Neural progenitor cell (in vitro differentiated cells): ENCODE measurements around the gene PRKCB. TPM values are rescaled to one million over a fixed set of nuclear protein-coding genes. Genes with fewer than 3 reads are reported as not detected.

Source experiments
- DNase-seq: peaks from one replicate; pipeline ENCODE4 v3.0.0-alpha.2; 2016; ENCODE audit warnings: low spot score
- H2AFZ ChIP-seq: fragments of 200-600 bp; sonication (generic); replicated peaks from 2 replicates; pipeline ENCODE4 v1.6.1; 2016; ENCODE audit warnings: antibody characterized with exemption
- H3F3A ChIP-seq: fragments of 200-600 bp; sonication (generic); 2 replicates; pipeline ENCODE4 v1.6.1; 2016; ENCODE audit warnings: antibody characterized with exemption, low read depth
- H3K27ac ChIP-seq: fragments of 200-600 bp; sonication (generic); 2 replicates; pipeline ENCODE4 v1.5.1; 2016; ENCODE audit warnings: mild to moderate bottlenecking
- H3K27me3 ChIP-seq: fragments of 200-600 bp; sonication (generic); 2 replicates; pipeline ENCODE4 v1.6.1; 2016; ENCODE audit warnings: mild to moderate bottlenecking, moderate library complexity
- H3K36me3 ChIP-seq: fragments of 200-600 bp; sonication (generic); 2 replicates; pipeline ENCODE4 v1.5.1; 2016
- H3K4me1 ChIP-seq: fragments of 200-600 bp; sonication (generic); 2 replicates; pipeline ENCODE4 v1.6.1; 2016; ENCODE audit warnings: mixed run types
- H3K4me2 ChIP-seq: fragments of 200-600 bp; sonication (generic); 2 replicates; pipeline ENCODE4 v1.6.1; 2016
- H3K4me3 ChIP-seq: fragments of 200-600 bp; sonication (generic); 2 replicates; pipeline ENCODE4 v1.5.1; 2016
- H3K79me2 ChIP-seq: fragments of 200-600 bp; sonication (generic); 2 replicates; pipeline ENCODE4 v1.6.1; 2016; ENCODE audit warnings: low read depth
- H3K9ac ChIP-seq: fragments of 200-600 bp; sonication (generic); 2 replicates; pipeline ENCODE4 v1.6.1; 2016
- H3K9me3 ChIP-seq: fragments of 200-600 bp; sonication (generic); 2 replicates; pipeline ENCODE4 v1.5.1; 2016; ENCODE audit warnings: low read depth
- H4K20me1 ChIP-seq: fragments of 200-600 bp; sonication (generic); 2 replicates; pipeline ENCODE4 v1.6.1; 2016; ENCODE audit warnings: low read depth
- H3K27ac Mint-ChIP-seq: 3 replicates; pipeline ENCODE4 v1.8.0; 2021; ENCODE audit warnings: mixed read lengths
- H3K27me3 Mint-ChIP-seq: 2 replicates; pipeline ENCODE4 v1.8.0; 2022; ENCODE audit warnings: low read depth, mild to moderate bottlenecking, inconsistent platforms, moderate library complexity, mixed read lengths; ENCODE audit not compliant: insufficient read depth
- H3K36me3 Mint-ChIP-seq: 3 replicates; pipeline ENCODE4 v1.8.0; 2021; ENCODE audit warnings: mixed read lengths
- H3K4me1 Mint-ChIP-seq: 3 replicates; pipeline ENCODE4 v1.8.0; 2021; ENCODE audit warnings: mixed read lengths
- H3K4me3 Mint-ChIP-seq: 3 replicates; pipeline ENCODE4 v1.8.0; 2021; ENCODE audit warnings: mild to moderate bottlenecking, moderate library complexity, mixed read lengths
- H3K9me3 Mint-ChIP-seq: 3 replicates; pipeline ENCODE4 v1.8.0; 2020; ENCODE audit warnings: mixed read lengths
- EZH2 ChIP-seq: fragments of 200-600 bp; sonication (generic); IDR thresholded peaks from 2 replicates; pipeline ENCODE4 v1.6.1; 2017; ENCODE audit warnings: antibody characterized with exemption, mild to moderate bottlenecking, moderate library complexity
- EZH2phosphoT487 ChIP-seq: fragments of 200-600 bp; sonication (generic); IDR thresholded peaks from 2 replicates; pipeline ENCODE4 v1.6.1; 2017; ENCODE audit warnings: antibody characterized with exemption
- microRNA-seq: library from miRNA; unstranded; fragments of <30 nt; microRNA quantifications from one replicate; pipeline ENCODE4, GENCODE V29; 2016
- small RNA-seq: library from RNA; depleted of rRNA; stranded (forward); fragments of <200 nt; gene quantifications from one replicate; pipeline ENCODE3, GENCODE V24; 2015
- total RNA-seq: library from RNA; depleted of rRNA; stranded (reverse); fragments of >200 nt; gene quantifications from 2 replicates; pipeline ENCODE4 v1.2.3, GENCODE V29; 2015; ENCODE audit warnings: low replicate concordance
- TF ChIP-seq, protein P1 (sequence below): fragments of 200-600 bp; sonication (generic); IDR thresholded peaks from 2 replicates; pipeline ENCODE4 v1.5.1; 2017; ENCODE audit warnings: antibody characterized with exemption, mild to moderate bottlenecking

PRKCB gene
- total RNA-seq, 1 donor from 2014 or later, result 9.5 TPM

GRCh38 chr16:24257958-24258357 lies 422.2 kb downstream of the PRKCB start:
- peaks cover 34% of the 10 kb centered on the region for H3K27me3 Mint-ChIP-seq
- TF ChIP-seq EZH2, result no peak
- TF ChIP-seq EZH2phosphoT487, result no peak
- TF ChIP-seq, protein P1, sequence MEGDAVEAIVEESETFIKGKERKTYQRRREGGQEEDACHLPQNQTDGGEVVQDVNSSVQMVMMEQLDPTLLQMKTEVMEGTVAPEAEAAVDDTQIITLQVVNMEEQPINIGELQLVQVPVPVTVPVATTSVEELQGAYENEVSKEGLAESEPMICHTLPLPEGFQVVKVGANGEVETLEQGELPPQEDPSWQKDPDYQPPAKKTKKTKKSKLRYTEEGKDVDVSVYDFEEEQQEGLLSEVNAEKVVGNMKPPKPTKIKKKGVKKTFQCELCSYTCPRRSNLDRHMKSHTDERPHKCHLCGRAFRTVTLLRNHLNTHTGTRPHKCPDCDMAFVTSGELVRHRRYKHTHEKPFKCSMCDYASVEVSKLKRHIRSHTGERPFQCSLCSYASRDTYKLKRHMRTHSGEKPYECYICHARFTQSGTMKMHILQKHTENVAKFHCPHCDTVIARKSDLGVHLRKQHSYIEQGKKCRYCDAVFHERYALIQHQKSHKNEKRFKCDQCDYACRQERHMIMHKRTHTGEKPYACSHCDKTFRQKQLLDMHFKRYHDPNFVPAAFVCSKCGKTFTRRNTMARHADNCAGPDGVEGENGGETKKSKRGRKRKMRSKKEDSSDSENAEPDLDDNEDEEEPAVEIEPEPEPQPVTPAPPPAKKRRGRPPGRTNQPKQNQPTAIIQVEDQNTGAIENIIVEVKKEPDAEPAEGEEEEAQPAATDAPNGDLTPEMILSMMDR, result no peak

GRCh38 chr16:24258791-24259190 lies 423.0 kb downstream of the PRKCB start:
- TF ChIP-seq, protein P1, result no peak
- no peak for TF ChIP-seq EZH2phosphoT487
- no peak for TF ChIP-seq EZH2
- Mint-ChIP-seq H3K36me3 (no peaks in the 10 kb centered on the region), H3K4me3 (no peak overlapping the region), H3K4me1 (peaks cover 6% of the 10 kb centered on the region), H3K27ac (no peak overlapping the region), H3K27me3 (peaks cover 30% of the 10 kb centered on the region), H3K9me3 (no peaks in the 10 kb centered on the region)
- no peak overlapping the region for H3K4me3 ChIP-seq
- H2AFZ ChIP-seq, result no peak overlapping the region
- H3K4me1 ChIP-seq, result peaks cover 11% of the 10 kb centered on the region
- H3K79me2 ChIP-seq, result no peaks in the 10 kb centered on the region
- no peak overlapping the region for H3K27ac ChIP-seq
- no peaks in the 10 kb centered on the region for H3F3A ChIP-seq
- H3K4me2 ChIP-seq, result no peak overlapping the region
- no peaks in the 10 kb centered on the region for H3K9me3 ChIP-seq
- no peak for DNase-seq
- no peaks in the 10 kb centered on the region for H3K36me3 ChIP-seq
- peaks cover 63% of the 10 kb centered on the region for H3K27me3 ChIP-seq
- peaks cover 31% of the 10 kb centered on the region for H4K20me1 ChIP-seq
- no peak overlapping the region for H3K9ac ChIP-seq

More at GRCh38 chr16:24257958-24258357, 422.2 kb downstream of the PRKCB start:
- H3K27ac Mint-ChIP-seq, result no peak overlapping the region
- H3K4me3 Mint-ChIP-seq, result no peak overlapping the region
- Histone ChIP-seq H3F3A (no peaks in the 10 kb centered on the region), H3K4me1 (peaks cover 11% of the 10 kb centered on the region), H3K36me3 (no peaks in the 10 kb centered on the region), H3K4me3 (no peak overlapping the region), H3K9ac (no peak overlapping the region), H2AFZ (no peak overlapping the region), H3K9me3 (no peaks in the 10 kb centered on the region), H4K20me1 (peaks cover 37% of the 10 kb centered on the region), H3K27me3 (peaks cover 70% of the 10 kb centered on the region), H3K79me2 (no peaks in the 10 kb centered on the region), H3K4me2 (no peak overlapping the region), H3K27ac (no peak overlapping the region)
- peaks cover 6% of the 10 kb centered on the region for H3K4me1 Mint-ChIP-seq
- DNase-seq, result peak; percentile 4
- H3K9me3 Mint-ChIP-seq, result no peaks in the 10 kb centered on the region
- H3K36me3 Mint-ChIP-seq, result no peaks in the 10 kb centered on the region

GRCh38 chr16:24262816-24263215 lies 427.0 kb downstream of the PRKCB start:
- no peaks in the 10 kb centered on the region for H3K27me3 Mint-ChIP-seq
- Histone ChIP-seq H3K79me2 (no peaks in the 10 kb centered on the region), H3K27ac (no peak overlapping the region), H3F3A (no peaks in the 10 kb centered on the region), H3K4me3 (no peak overlapping the region), H3K36me3 (no peaks in the 10 kb centered on the region), H3K27me3 (peaks cover 23% of the 10 kb centered on the region), H2AFZ (no peak overlapping the region), H3K4me1 (no peaks in the 10 kb centered on the region), H3K4me2 (no peak overlapping the region), H3K9me3 (no peaks in the 10 kb centered on the region), H4K20me1 (peaks cover 4% of the 10 kb centered on the region), H3K9ac (no peak overlapping the region)
- H3K36me3 Mint-ChIP-seq, result no peaks in the 10 kb centered on the region
- H3K27ac Mint-ChIP-seq, result no peak overlapping the region
- no peaks in the 10 kb centered on the region for H3K4me1 Mint-ChIP-seq
- DNase-seq, result no peak
- H3K4me3 Mint-ChIP-seq, result no peak overlapping the region
- H3K9me3 Mint-ChIP-seq, result no peaks in the 10 kb centered on the region
- no peak for TF ChIP-seq EZH2phosphoT487

Small RNA genes lying within 50 kb of the gene (microRNA-seq; reads per million reads assigned to microRNA genes)
- gene MIR1273H, result not detected

Small RNA genes lying within 50 kb of the gene (small RNA-seq; reads per million reads assigned to genes)
- gene MIR1273H, result not detected

Other genes starting within 250 kb of the PRKCB start
- gene NDUFAB1, start 239.7 kb upstream of the PRKCB start, total RNA-seq, result 122 and 131 TPM in 2 replicates
- 11.4 and 23.3 TPM in 2 replicates for gene PALB2, start 194.7 kb upstream of the PRKCB start, total RNA-seq
- 35.7 and 40.3 TPM in 2 replicates for gene DCTN5, start 194.5 kb upstream of the PRKCB start, total RNA-seq
- 93.5 and 105 TPM in 2 replicates for gene PLK1, start 157.1 kb upstream of the PRKCB start, total RNA-seq
- 1.8 and 3.8 TPM in 2 replicates for gene ERN2, start 122.8 kb upstream of the PRKCB start, total RNA-seq
- 0.13 and 0.46 TPM in 2 replicates for gene CHP2, start 81.0 kb upstream of the PRKCB start, total RNA-seq